Activated naive CD8-positive, alpha-beta T cell (primary cell): ENCODE results near the gene E2F3.

Experiments used
- H3K27ac Mint-ChIP-seq: one replicate; pipeline ENCODE4 v1.8.0; 2021; ENCODE audit warnings: mixed read lengths
- H3K27me3 Mint-ChIP-seq: one replicate; pipeline ENCODE4 v1.8.0; 2021; ENCODE audit warnings: mixed read lengths
- H3K36me3 Mint-ChIP-seq: one replicate; pipeline ENCODE4 v1.8.0; 2021; ENCODE audit warnings: mixed read lengths
- H3K4me1 Mint-ChIP-seq: one replicate; pipeline ENCODE4 v1.8.0; 2021; ENCODE audit warnings: low read depth, mixed read lengths
- H3K4me3 Mint-ChIP-seq: one replicate; pipeline ENCODE4 v1.8.0; 2021; ENCODE audit warnings: mild to moderate bottlenecking, mixed read lengths
- H3K9me3 Mint-ChIP-seq: one replicate; pipeline ENCODE4 v1.8.0; 2021; ENCODE audit warnings: low read depth, mixed read lengths

E2F3 gene

DNA sequence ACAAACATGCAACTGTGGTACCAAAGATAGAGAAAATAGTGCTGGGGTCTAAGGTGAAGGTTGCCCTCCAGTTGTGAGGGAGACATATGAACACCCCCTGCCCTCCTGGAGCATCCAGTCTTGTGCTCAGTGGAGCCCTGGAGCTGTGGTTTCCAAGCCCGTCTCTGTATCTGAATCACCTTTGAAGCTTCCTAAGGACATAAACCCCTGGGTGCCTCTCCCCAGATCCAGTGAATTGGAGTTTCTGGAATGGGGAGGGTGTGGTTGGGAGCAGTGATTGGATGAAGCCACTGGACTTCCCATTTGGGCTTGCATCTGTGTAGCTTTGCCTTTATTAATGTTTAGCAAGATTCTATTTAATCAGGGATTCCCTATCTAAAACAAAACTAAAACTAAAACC is 22.4 kb upstream of the E2F3 start:
- Mint-ChIP-seq H3K27ac (no peak overlapping the region), H3K4me1 (peaks cover 17% of the 10 kb centered on the region), H3K36me3 (peaks cover 3% of the 10 kb centered on the region)

DNA sequence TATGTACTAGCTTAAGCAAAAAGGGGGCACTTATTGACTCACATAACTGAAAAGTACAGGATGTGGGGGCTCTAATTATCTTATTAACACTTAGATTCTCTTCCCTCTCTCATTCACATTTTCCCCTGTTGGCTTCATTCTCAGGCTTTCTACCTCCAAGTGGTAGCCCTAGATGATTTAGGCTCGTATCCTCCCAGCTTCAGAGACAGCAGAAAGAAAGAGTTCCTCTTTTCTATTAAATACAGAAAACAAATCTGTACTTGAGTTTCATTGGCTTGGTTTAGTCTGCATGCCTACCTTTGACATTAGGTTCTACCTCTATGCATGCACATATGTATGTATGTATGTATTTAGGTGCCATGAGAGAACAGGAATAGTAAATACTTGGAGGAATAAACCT is 15.5 kb upstream of the E2F3 start:
- no peaks in the 10 kb centered on the region for H3K9me3 Mint-ChIP-seq
- H3K36me3 Mint-ChIP-seq: peaks cover 5% of the 10 kb centered on the region

More for the DNA sequence above, 22.4 kb upstream of the E2F3 start:
- Mint-ChIP-seq H3K4me3 (no peak overlapping the region), H3K9me3 (no peaks in the 10 kb centered on the region), H3K27me3 (no peaks in the 10 kb centered on the region)

DNA sequence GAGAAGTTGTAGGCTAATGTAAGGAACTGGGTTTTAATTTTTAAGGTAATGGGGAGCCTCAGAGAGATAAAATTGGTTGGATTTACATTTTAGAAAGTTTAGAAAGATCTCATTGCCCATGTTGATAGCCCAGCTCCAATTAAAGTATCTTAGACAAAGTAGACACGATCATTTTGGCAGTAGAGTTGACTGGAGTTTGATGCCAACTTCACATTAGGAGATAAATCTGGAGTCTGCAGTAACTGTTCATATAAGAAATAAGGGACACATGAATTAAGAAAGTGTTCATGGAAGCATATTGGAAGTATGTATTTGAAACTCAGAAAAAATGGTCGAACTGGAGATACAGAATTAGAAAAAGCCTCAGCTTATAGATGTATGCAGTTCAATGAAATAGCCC is 12.6 kb upstream of the E2F3 start:
- H3K36me3 Mint-ChIP-seq: peaks cover 2% of the 10 kb centered on the region
- H3K4me1 Mint-ChIP-seq: peaks cover 5% of the 10 kb centered on the region
- no peaks in the 10 kb centered on the region for H3K9me3 Mint-ChIP-seq
- H3K27ac Mint-ChIP-seq: no peak overlapping the region
- H3K27me3 Mint-ChIP-seq: no peaks in the 10 kb centered on the region
- H3K4me3 Mint-ChIP-seq: no peak overlapping the region

More for the DNA sequence above, 15.5 kb upstream of the E2F3 start:
- Mint-ChIP-seq H3K4me3 (no peak overlapping the region), H3K27me3 (no peaks in the 10 kb centered on the region), H3K4me1 (no peaks in the 10 kb centered on the region), H3K27ac (no peak overlapping the region)

DNA sequence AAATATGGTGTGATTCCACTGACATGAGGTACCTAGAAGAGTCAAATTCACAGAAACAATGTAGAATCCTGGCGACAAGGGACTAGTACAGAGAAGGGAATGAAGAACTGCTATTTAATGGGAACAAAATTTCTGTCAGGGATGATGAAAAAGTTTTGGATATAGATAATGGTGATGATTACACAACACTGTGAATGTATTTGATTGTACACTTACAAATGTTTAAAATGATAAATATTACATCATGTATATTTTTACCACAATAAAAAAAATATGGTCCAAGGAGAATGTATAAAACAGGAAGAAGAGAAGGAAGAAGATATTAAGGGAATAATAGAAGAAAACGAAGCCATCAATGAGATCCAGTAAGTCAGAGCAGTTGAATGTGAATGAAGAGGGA is 8.4 kb upstream of the E2F3 start:
- Mint-ChIP-seq H3K27me3 (no peaks in the 10 kb centered on the region), H3K27ac (no peak overlapping the region), H3K9me3 (no peaks in the 10 kb centered on the region), H3K4me3 (no peak overlapping the region), H3K36me3 (no peaks in the 10 kb centered on the region), H3K4me1 (peaks cover 5% of the 10 kb centered on the region)

DNA sequence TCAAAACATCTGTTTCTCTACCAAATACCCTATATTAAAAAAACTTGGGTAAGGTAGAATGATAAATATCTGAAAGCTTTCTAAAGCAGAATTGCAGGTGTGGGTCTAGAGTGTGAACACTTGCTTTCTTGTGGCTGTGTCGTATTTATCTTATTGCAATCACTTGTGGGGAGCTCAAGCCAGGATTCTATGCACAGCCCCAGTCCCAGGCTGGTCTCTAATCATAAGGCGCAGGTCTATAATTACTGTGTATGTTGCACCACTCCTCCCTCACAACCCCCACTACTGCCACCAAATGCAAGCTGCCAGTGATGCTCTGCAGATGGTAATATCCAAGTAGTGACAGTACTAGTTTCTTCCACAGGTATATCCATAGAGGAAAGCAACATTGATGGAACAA is 2.2 kb upstream of the E2F3 start:
- Mint-ChIP-seq H3K9me3 (no peaks in the 10 kb centered on the region), H3K27me3 (no peaks in the 10 kb centered on the region), H3K36me3 (no peaks in the 10 kb centered on the region), H3K4me1 (peaks cover 22% of the 10 kb centered on the region), H3K4me3 (no peak overlapping the region), H3K27ac (no peak overlapping the region)

DNA sequence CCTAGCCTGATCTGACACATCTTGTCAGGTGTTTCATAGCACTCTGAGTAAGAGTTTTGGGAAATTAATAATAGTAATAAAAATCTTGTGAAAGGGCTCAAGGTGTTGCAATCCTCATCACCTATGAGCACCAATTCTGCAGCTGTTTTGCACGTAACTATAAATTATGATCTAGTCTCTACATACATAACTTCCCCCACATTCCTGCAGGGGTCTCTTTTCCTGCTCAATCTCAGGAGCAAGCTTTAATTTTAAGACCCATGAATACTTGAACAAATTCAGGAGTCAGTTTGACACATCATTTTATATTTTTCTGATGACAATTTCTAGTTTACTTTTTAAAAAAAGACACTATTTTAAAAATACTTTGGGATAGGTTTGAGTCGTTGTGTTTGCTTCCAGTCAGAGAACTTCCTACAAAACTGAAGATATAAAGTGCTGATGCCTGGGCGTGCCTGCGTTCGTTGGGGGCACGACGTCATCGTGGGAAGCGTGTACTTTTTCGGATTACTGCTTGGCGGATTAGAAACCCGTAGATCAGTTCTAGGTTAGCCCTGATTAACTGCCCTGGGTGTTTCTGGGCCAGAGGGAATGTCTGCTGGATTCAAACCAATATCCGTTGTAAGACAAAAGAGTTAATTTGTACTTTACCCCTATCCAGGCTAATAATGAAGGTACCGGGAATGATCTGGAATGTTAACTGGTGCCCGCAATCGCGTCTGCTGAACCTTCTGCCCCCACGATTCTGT is 1.0 kb upstream of the E2F3 start:
- Mint-ChIP-seq H3K9me3 (no peaks in the 10 kb centered on the region), H3K4me1 (peaks cover 29% of the 10 kb centered on the region), H3K27ac (peak overlapping the region; percentile 97)

DNA sequence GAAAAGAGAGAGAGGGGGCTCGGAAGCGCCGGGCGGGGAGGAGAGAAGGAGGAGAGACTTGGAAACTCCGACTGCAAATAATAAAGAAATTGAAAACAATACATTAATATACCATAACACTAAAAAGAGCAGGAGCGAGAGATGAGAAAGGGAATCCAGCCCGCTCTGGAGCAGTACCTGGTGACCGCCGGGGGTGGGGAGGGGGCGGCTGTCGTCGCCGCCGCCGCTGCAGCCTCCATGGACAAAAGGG is 338 bp downstream of the E2F3 start:
- peak overlapping the region; percentile 94 for H3K4me3 Mint-ChIP-seq
- peak overlapping the region; percentile 97 for H3K27ac Mint-ChIP-seq
- H3K27me3 Mint-ChIP-seq: no peaks in the 10 kb centered on the region
- peaks cover 3% of the 10 kb centered on the region for H3K36me3 Mint-ChIP-seq
- H3K4me1 Mint-ChIP-seq: peaks cover 39% of the 10 kb centered on the region
- no peaks in the 10 kb centered on the region for H3K9me3 Mint-ChIP-seq

More for the DNA sequence above, 1.0 kb upstream of the E2F3 start:
- Mint-ChIP-seq H3K4me3 (peak overlapping the region; percentile 94), H3K27me3 (no peaks in the 10 kb centered on the region), H3K36me3 (peaks cover 3% of the 10 kb centered on the region)

DNA sequence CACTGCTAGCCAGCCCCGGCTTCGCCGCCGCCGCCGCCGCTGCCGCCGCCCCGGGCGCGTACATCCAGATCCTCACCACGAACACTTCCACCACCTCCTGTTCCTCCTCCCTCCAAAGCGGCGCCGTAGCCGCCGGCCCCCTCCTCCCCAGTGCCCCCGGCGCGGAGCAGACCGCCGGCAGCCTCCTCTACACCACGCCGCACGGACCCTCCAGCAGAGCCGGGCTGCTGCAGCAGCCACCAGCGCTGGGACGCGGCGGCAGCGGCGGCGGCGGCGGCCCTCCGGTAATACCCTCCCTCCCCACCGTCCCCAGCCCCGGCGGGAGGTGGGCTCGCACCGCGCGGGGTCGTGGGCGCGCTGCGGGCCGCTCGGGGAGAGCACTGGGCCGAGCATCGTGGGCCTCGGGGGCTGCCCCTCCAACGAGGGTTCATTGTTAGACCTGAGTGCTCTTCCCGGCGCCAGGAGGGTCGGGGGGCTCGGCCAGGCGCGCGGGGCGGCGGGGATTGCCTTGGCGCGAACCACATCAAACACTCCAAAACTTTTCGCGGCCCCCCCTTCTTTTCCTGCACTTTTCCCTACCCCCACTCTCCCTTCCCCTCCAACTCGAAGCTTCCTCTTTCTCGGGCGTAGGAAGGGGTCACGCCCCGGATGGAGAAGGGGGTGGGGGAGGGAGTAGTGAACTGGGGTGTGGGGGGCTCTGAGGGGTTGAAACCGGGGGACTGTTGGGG is 827 bp downstream of the E2F3 start:
- H3K27ac Mint-ChIP-seq: peak overlapping the region; percentile 97
- H3K27me3 Mint-ChIP-seq: no peaks in the 10 kb centered on the region
- H3K4me3 Mint-ChIP-seq: peak overlapping the region; percentile 94
- H3K36me3 Mint-ChIP-seq: peaks cover 3% of the 10 kb centered on the region
- no peaks in the 10 kb centered on the region for H3K9me3 Mint-ChIP-seq
- H3K4me1 Mint-ChIP-seq: peaks cover 44% of the 10 kb centered on the region

DNA sequence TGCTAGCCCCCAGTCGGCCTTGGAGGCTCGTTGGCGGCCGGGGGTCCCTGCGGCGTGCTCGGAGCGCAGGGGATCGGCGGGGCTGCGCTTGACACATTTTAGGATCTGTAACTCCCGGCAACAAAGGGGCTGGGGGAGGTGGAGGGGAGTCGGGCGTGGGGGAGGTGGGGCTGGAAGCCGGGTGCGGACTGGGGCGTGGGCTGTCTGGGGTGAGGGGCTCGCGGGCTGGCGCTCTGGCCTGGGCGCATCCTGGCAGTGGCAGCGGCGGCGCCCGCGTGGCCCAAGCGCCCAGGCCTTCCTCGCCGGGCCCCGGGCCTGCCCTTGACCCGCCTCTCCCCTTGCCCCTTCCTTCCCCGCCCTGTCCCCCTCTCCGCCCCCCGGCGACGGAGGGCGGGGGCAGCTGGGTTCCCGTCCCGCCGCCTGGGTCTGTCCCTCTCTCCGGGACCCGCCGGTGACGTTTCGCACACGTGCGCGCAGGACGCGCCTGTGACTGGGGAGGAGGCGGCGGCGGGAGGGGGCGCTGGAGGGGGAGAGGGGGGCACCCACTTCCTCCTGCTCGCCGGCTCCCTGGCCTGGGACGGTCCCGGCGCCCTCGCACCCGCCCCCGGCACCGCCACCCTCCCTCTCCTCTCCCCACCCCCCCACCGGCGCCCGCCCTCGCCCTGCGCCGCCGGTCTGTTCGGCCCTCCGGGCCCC is 1.5 kb downstream of the E2F3 start:
- H3K4me1 Mint-ChIP-seq: peaks cover 50% of the 10 kb centered on the region
- peaks cover 9% of the 10 kb centered on the region for H3K36me3 Mint-ChIP-seq

DNA sequence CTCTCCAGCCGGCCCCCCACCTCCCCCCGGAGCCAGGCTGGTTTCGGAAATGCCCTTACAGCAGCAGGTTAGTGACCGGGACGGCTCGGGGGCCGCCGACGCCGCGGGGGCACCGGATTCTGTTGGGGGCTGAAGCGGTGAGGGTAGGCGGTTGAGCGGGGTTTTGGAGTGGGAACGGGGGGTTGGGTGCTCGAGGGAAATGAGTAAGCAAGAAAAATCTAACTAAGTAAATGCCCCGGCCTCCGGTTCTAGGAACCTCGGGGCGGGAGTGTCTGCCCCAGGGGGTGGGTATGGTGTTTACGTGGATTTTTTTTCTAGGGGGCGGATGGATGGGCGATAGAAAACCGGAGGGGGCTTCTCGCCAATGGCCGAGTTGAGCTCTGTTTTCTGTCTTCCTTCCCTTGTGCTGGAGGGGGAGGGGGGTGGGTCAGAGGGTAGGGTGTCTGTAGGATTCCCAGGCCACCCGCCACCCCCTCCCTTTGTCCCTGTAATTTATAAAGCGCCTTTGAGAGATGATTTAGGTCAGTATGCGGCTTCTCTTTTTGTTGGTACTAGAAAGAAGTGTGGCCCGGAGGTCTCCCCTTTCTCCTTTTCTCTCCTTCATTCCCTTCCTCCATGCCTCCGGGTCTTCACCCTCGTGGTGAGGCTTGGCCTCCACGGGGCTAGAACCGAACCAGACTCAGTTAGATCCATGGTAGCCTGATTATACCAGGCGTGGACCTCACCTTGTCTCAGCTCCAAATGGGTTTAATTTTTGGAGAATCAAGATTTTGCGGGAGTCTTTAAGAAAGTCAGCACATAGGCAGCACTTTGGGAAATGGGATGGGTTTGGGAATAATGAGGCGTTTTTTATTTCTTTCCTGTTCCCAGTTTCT is 2.3 kb downstream of the E2F3 start:
- Mint-ChIP-seq H3K27ac (peak overlapping the region; percentile 99), H3K4me3 (peak overlapping the region; percentile 99), H3K9me3 (no peaks in the 10 kb centered on the region), H3K27me3 (no peaks in the 10 kb centered on the region), H3K4me1 (peaks cover 54% of the 10 kb centered on the region), H3K36me3 (peaks cover 9% of the 10 kb centered on the region)

More for the DNA sequence above, 1.5 kb downstream of the E2F3 start:
- Mint-ChIP-seq H3K27ac (peak overlapping the region; percentile 82), H3K27me3 (no peaks in the 10 kb centered on the region), H3K9me3 (no peaks in the 10 kb centered on the region), H3K4me3 (peak overlapping the region; percentile 78)

DNA sequence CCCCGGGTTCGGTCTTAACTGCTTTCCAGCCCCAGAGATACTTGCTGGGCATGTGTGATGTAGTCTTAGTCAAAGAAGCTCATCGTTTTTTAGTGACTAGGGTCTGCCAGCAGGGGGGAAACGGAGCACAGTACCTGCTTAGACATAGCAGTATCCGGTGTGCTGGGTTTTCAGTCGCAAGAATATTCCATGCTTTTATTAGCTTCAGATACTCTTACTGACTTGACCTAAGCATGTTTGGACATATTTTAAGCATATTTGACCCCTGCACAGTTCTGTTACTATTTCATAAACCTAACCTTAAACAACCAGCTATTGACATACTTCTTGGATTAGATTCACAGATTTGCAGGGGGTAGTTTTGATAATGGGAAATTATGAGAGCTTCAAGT is 3.0 kb downstream of the E2F3 start:
- peak overlapping the region; percentile 99 for H3K4me3 Mint-ChIP-seq
- no peaks in the 10 kb centered on the region for H3K27me3 Mint-ChIP-seq
- H3K9me3 Mint-ChIP-seq: no peaks in the 10 kb centered on the region
- H3K36me3 Mint-ChIP-seq: peaks cover 9% of the 10 kb centered on the region
- H3K4me1 Mint-ChIP-seq: peaks cover 56% of the 10 kb centered on the region
- peak overlapping the region; percentile 99 for H3K27ac Mint-ChIP-seq

DNA sequence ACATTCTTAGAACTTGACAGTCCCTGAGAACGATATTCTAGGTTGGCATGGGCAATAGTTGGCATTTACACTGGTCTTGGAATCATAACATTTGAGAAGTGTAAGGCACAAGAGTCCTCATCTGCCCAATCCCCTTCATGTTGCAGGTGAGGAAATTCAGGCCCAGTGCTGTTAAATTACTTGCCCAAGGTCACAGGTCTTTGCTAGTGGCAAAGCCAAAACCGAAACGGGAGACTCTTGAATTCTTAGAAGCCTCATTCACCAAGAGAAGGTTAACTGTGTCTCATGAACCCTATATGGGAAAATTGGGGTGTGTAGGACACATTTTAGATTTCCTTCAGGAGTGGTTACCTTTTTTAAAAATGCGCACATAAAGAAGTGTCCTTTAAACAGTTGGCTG is 7.2 kb downstream of the E2F3 start:
- Mint-ChIP-seq H3K36me3 (peaks cover 15% of the 10 kb centered on the region), H3K9me3 (no peaks in the 10 kb centered on the region), H3K27ac (no peak overlapping the region), H3K4me3 (no peak overlapping the region), H3K27me3 (no peaks in the 10 kb centered on the region), H3K4me1 (peaks cover 67% of the 10 kb centered on the region)

DNA sequence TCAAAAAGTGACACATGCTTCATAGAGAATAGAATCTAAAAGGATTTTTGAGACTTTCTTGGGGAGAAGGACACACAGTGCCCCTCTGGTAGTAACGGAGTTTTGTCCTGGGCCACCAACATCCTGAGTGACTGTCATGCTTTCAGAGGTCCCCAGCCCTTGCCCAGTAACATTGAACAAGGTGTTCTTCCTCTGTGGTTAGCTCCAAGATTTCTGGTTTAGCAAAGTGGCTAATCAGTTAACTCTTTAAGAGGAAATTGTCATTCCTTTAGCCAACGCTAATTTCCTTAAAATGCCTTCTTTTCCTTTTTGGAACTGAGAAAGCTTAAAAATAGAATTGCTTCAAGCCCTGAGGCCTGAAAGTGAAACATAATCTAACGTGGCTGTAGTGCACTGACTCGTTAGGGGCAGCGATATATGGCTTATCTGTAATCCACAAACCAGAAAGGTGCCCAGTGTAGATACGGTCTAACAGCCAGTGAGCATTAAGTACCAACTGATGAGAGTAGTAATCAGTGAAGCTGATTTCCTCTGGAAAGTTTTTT is 7.8 kb downstream of the E2F3 start:
- no peaks in the 10 kb centered on the region for H3K27me3 Mint-ChIP-seq
- H3K27ac Mint-ChIP-seq: peak overlapping the region; percentile 55
- peaks cover 15% of the 10 kb centered on the region for H3K36me3 Mint-ChIP-seq
- H3K4me1 Mint-ChIP-seq: peaks cover 70% of the 10 kb centered on the region
- H3K9me3 Mint-ChIP-seq: no peaks in the 10 kb centered on the region
- H3K4me3 Mint-ChIP-seq: peak overlapping the region; percentile 45

DNA sequence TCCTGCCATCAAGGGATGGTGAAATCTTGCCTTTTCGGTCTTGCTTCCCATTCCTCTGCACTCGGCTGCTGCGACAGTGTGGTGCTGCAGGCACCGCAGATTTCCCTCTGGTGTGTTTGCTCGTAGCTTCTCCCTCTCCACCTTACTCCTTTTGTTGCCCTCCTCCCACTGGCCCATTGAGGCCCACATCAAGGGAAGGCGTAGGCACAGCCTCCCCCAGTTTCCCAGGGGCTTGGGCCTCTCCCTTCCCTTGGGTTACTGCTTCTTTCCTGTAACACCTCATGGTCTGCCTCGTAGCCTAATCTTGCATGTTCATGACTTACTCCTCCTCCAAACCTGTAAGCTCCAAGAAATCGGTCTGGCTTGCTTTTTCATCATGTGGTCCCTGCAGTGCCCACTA is 9.9 kb downstream of the E2F3 start:
- H3K36me3 Mint-ChIP-seq: peaks cover 12% of the 10 kb centered on the region
- no peaks in the 10 kb centered on the region for H3K9me3 Mint-ChIP-seq
- peaks cover 74% of the 10 kb centered on the region for H3K4me1 Mint-ChIP-seq
- no peak overlapping the region for H3K4me3 Mint-ChIP-seq
- H3K27me3 Mint-ChIP-seq: no peaks in the 10 kb centered on the region
- peak overlapping the region; percentile 35 for H3K27ac Mint-ChIP-seq
